Mucosa of rectum (tissue), 2 donors: ENCODE data around the gene COX20.
"Not testable (repeated sequence)": the region's sequence is repeated elsewhere in the genome, so short reads cannot be mapped to it uniquely, and the experiment has no call there.

Experiments used
- H3K27ac ChIP-seq, 2 donors: one replicate each; pipeline ENCODE4 v1.7.0; 2013; ENCODE audit warnings: inconsistent platforms in 2 of 2, low read depth in 2 of 2, low read length in 2 of 2
- H3K27me3 ChIP-seq, 2 donors: one replicate each; pipeline ENCODE4 v1.7.0; 2013; ENCODE audit warnings: low read length in 2 of 2; ENCODE audit not compliant: control insufficient read depth in 2 of 2, insufficient read depth in 2 of 2
- H3K36me3 ChIP-seq, 2 donors: one replicate each; pipeline ENCODE4 v1.7.0; 2013; ENCODE audit warnings: low read length in 2 of 2; ENCODE audit not compliant: control insufficient read depth in 2 of 2, insufficient read depth in 2 of 2
- H3K4me1 ChIP-seq, 2 donors: one replicate each; pipeline ENCODE4 v1.7.0; 2013; ENCODE audit warnings: low read length in 2 of 2, mild to moderate bottlenecking in 1 of 2; ENCODE audit not compliant: control insufficient read depth in 2 of 2, insufficient read depth in 2 of 2
- H3K4me3 ChIP-seq, 2 donors: one replicate each; pipeline ENCODE4 v1.7.0; 2013; ENCODE audit warnings: low read length in 2 of 2
- H3K9ac ChIP-seq, 2 donors: one replicate each; pipeline ENCODE4 v1.7.0; 2013; ENCODE audit warnings: low read length in 2 of 2, low read depth in 1 of 2, mild to moderate bottlenecking in 1 of 2
- H3K9me3 ChIP-seq, 2 donors: one replicate each; pipeline ENCODE4 v1.7.0; 2013; ENCODE audit warnings: low read length in 2 of 2; ENCODE audit not compliant: control insufficient read depth in 2 of 2
- donor health status: healthy.
- donor health status: Normal muscosa, but diverticular disease.

Gene COX20, protein sequence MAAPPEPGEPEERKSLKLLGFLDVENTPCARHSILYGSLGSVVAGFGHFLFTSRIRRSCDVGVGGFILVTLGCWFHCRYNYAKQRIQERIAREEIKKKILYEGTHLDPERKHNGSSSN

GRCh38 chr1:244835276-244836134 is at the start of gene COX20:
Gene COX20 (plus strand): TSS chr1:244835658. CDS start chr1:244835715, 57 bp downstream.
- peak within 1 kb of the TSS; percentile 88 to 97 for H3K4me3 ChIP-seq
- peak within 1 kb of the TSS; percentile 87 to 95 for H3K9ac ChIP-seq
- peaks cover 2 to 6% of the 10 kb centered on the region in 2 donors for H3K36me3 ChIP-seq
- H3K27me3 ChIP-seq, result no peaks in the 10 kb centered on the region
- H3K4me1 ChIP-seq, result peaks cover 6 to 13% of the 10 kb centered on the region in 2 donors
- no peaks in the 10 kb centered on the region for H3K9me3 ChIP-seq
- peak within 1 kb of the TSS; percentile 100 for H3K27ac ChIP-seq

DNA sequence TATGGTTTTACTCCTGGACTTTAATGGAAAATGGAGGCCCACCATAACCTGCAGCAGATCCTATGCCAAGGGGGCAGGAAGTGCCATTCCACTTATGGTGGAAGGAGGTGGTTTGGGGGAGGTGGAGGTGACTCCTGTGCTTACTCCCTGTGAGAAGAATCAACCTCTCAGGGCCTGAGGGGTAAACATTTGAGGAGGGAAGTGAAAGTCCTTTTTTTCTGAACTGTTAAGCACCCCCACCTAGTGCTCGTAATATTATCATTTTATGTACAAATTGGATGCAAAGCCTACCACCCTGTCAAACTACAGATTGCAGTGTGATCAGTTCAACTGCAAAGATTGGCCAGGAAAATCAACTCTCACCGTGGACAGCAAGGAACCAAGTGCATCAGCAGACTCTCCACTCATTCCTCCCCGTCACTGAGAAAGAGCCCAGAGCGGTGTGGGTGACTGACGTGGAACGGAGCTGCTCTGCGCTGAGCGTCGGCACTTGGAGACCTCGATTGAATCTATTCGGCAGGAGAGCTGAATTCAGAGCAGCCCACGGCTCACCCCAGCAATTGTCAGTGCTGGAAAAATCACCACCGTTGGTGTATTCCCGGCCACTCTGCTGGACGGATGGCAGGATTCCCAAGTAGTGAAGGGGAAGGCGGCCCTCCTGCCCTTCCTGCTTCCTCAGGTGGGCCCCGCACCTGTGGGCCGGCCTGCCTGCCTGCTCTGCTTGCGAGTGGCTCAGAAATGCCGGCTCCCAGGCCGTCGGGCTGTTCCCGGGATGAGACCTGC is 46.8 kb upstream of the COX20 start:
- no peaks in the 10 kb centered on the region for H3K27me3 ChIP-seq
- no peaks in the 10 kb centered on the region for H3K4me1 ChIP-seq
- H3K4me3 ChIP-seq, result no peak overlapping the region
- no peaks in the 10 kb centered on the region for H3K9me3 ChIP-seq
- H3K36me3 ChIP-seq, result no peaks in the 10 kb centered on the region
- no peak overlapping the region for H3K9ac ChIP-seq
- H3K27ac ChIP-seq, result no peak overlapping the region

DNA sequence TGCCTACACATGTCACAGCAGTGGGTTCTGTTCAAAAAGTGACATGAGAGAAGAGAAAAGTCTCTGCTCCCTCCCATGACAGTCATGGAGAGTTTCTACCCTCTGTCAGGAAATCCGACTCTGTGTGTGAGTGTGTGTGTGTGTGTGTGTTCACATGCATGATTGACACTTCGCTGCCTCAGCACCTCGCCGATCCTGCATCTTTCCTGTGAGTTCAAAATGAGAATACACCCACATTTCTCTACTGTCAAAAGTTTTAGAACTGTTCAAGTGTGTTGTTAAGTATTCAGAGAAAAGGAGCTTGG is 46.2 kb upstream of the COX20 start:
- no peak overlapping the region for H3K4me3 ChIP-seq
- H3K4me1 ChIP-seq, result no peaks in the 10 kb centered on the region
- H3K27me3 ChIP-seq, result no peaks in the 10 kb centered on the region
- no peak overlapping the region for H3K27ac ChIP-seq
- H3K9me3 ChIP-seq, result no peaks in the 10 kb centered on the region
- no peaks in the 10 kb centered on the region for H3K36me3 ChIP-seq
- no peak overlapping the region for H3K9ac ChIP-seq

DNA sequence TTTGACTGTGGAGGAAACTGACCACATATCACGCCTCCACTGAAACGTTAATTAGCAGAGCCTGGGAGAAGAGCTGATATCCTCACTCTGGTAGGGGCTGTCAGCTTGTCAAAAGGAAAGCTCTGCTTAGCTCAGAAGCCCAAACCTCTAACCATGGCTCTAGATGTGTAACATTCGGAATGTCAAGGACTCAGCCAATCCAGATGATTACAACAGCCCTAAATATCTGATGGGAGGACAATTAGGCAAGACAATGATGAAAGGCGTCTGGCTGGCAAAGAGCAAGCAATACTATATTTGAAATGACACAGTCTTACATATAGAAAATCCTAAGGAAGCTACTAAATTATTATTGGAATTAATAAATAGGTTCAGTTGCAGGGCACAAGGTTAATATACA is 45.7 kb upstream of the COX20 start:
- no peaks in the 10 kb centered on the region for H3K4me1 ChIP-seq
- H3K36me3 ChIP-seq, result no peaks in the 10 kb centered on the region
- no peak overlapping the region for H3K9ac ChIP-seq
- H3K27ac ChIP-seq, result no peak overlapping the region
- no peak overlapping the region for H3K4me3 ChIP-seq
- no peaks in the 10 kb centered on the region for H3K27me3 ChIP-seq
- no peaks in the 10 kb centered on the region for H3K9me3 ChIP-seq

- no peak overlapping the region for H3K9ac ChIP-seq
- no peaks in the 10 kb centered on the region for H3K27me3 ChIP-seq
- H3K4me3 ChIP-seq, result no peak overlapping the region
- no peaks in the 10 kb centered on the region for H3K4me1 ChIP-seq
- H3K36me3 ChIP-seq, result no peaks in the 10 kb centered on the region
- no peak overlapping the region for H3K27ac ChIP-seq
- no peaks in the 10 kb centered on the region for H3K9me3 ChIP-seq
These were observed 44.4 kb upstream of the COX20 start for GRCh38 chr1:244791061-244791460.

DNA sequence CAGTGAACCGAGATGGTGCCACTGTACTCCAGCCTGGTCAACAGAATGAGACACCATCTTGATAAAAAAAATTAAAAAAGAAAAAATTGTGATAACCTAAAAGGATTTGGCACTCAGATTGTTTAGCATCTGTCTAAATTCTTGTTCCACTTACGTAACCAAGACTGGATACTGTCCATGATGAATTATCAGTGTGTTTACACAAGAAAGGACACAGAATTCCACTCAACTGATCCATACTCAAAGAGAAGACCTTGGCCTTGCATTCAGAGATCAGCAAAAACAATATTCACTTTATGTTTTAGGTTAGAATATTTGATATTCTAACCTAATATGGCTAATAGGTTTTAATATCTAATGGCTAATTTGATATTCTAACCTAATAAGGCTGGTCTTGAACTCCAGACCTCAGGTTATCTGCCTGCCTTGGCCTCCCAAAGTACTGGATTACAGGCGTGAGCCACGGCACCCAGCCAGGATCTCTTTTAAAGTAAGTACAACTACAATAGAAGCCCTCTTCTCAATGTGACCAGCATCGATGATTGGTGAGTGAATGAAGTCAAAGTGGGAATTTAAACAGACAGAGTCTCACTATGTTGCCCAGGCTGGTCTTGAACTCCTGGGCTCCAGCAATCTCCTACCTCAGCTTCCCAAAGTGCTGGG is 43.1 kb upstream of the COX20 start:
- H3K36me3 ChIP-seq, result no peaks in the 10 kb centered on the region
- no peaks in the 10 kb centered on the region for H3K4me1 ChIP-seq
- no peaks in the 10 kb centered on the region for H3K9me3 ChIP-seq
- no peak overlapping the region for H3K27ac ChIP-seq
- H3K9ac ChIP-seq, result no peak overlapping the region
- H3K4me3 ChIP-seq, result no peak overlapping the region
- H3K27me3 ChIP-seq, result no peaks in the 10 kb centered on the region

DNA sequence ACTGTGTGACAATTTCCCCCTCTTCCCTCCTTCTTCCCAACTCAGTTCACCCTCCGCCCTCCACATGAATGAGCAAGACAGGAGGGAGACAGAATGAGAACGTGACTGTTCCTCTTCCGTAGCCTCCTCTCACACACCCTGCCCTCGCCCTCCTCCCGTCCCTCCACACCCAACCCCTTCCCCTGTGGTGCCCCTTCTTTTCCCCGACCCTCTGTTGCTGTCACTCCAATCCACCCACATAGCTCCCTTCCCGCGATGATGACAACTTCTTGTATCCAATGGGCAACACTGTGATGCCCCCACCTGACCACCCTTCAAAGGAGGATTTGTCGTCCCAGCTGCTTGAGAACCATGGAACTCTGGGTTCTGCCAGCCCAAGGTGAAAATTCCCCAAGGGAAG is 41.4 kb upstream of the COX20 start:
- no peak overlapping the region for H3K4me3 ChIP-seq
- no peak overlapping the region for H3K27ac ChIP-seq
- no peaks in the 10 kb centered on the region for H3K27me3 ChIP-seq

GRCh38 chr1:244794516-244794915 is 40.9 kb upstream of the COX20 start:
- not testable (repeated sequence) for H3K27me3 ChIP-seq, H3K4me1 ChIP-seq, H3K27ac ChIP-seq, H3K36me3 ChIP-seq, H3K9ac ChIP-seq, H3K4me3 ChIP-seq, H3K9me3 ChIP-seq

More for the DNA sequence above, 41.4 kb upstream of the COX20 start:
- Histone ChIP-seq H3K9me3 (no peaks in the 10 kb centered on the region), H3K36me3 (no peaks in the 10 kb centered on the region), H3K4me1 (no peaks in the 10 kb centered on the region), H3K9ac (no peak overlapping the region)

- no peak overlapping the region for H3K27ac ChIP-seq
- no peaks in the 10 kb centered on the region for H3K36me3 ChIP-seq
- H3K9ac ChIP-seq, result no peak overlapping the region
- H3K4me1 ChIP-seq, result no peaks in the 10 kb centered on the region
- no peaks in the 10 kb centered on the region for H3K27me3 ChIP-seq
- H3K4me3 ChIP-seq, result no peak overlapping the region
- H3K9me3 ChIP-seq, result no peaks in the 10 kb centered on the region
These were observed 38.6 kb upstream of the COX20 start for GRCh38 chr1:244796719-244797406.
